Stimulated activated CD8-positive, alpha-beta memory T cell treated with anti-CD3 and anti-CD28 coated beads, Interleukin-15, amount 100 ng/mL, for 24 hours (primary cell): ENCODE results near the gene ACVRL1.
"Not testable (repeated sequence)": the region's sequence is repeated elsewhere in the genome, so short reads cannot be mapped to it uniquely, and the experiment has no call there.

ENCODE experiments used
- DNase-seq: peaks from one replicate; pipeline ENCODE4 v3.0.0-alpha.2; 2020; ENCODE audit warnings: low read depth

Gene ACVRL1

GRCh38 chr12:51874000-51874399, 33.3 kb upstream of the ACVRL1 start:
- no peak for DNase-seq

- no peak for DNase-seq
These were observed 32.8 kb upstream of the ACVRL1 start for GRCh38 chr12:51874486-51874885.

GRCh38 chr12:51879102-51879501, 28.2 kb upstream of the ACVRL1 start:
- DNase-seq, result no peak

GRCh38 chr12:51883295-51883694, 24.0 kb upstream of the ACVRL1 start:
- no peak for DNase-seq

GRCh38 chr12:51883998-51884675, 23.2 kb upstream of the ACVRL1 start:
- DNase-seq, result no peak

- DNase-seq, result no peak
These were observed 22.6 kb upstream of the ACVRL1 start for GRCh38 chr12:51884676-51885229.

- not testable (repeated sequence) for DNase-seq
These were observed 21.8 kb upstream of the ACVRL1 start for GRCh38 chr12:51885294-51886020.

- DNase-seq, result no peak
These were observed 21.1 kb upstream of the ACVRL1 start for GRCh38 chr12:51886021-51886710.

GRCh38 chr12:51887476-51888315, 19.6 kb upstream of the ACVRL1 start, which contains the start of gene ANKRD33:
Gene ANKRD33, plus strand, starts transcription at chr12:51888103. Its CDS starts 84 bp downstream, at chr12:51888187.
- no peak for DNase-seq

GRCh38 chr12:51888316-51889215, 18.7 kb upstream of the ACVRL1 start:
- DNase-seq, result no peak

GRCh38 chr12:51889216-51890132, 17.8 kb upstream of the ACVRL1 start:
- no peak for DNase-seq

GRCh38 chr12:51890133-51890464, 17.2 kb upstream of the ACVRL1 start:
- no peak for DNase-seq

GRCh38 chr12:51890511-51891171, 16.7 kb upstream of the ACVRL1 start:
- DNase-seq, result no peak

- no peak for DNase-seq
These were observed 15.5 kb upstream of the ACVRL1 start for GRCh38 chr12:51891843-51892242.

GRCh38 chr12:51893786-51894185, 13.5 kb upstream of the ACVRL1 start:
- DNase-seq, result no peak

- no peak for DNase-seq
These were observed 11.7 kb upstream of the ACVRL1 start for GRCh38 chr12:51895378-51896135.

GRCh38 chr12:51896236-51896635, 11.1 kb upstream of the ACVRL1 start:
- DNase-seq, result no peak

GRCh38 chr12:51897181-51897580, 10.1 kb upstream of the ACVRL1 start:
- DNase-seq, result no peak
